MCF 10A (cell line): ENCODE measurements around the gene SERPINB11. TPM values are rescaled to one million over a fixed set of nuclear protein-coding genes. Genes with fewer than 3 reads are reported as not detected.

ENCODE experiments used
- BruUV-seq: library from RNA; stranded (reverse); fragments of 400-500 nt; replicated peaks from 2 replicates; lab custom pipeline; 2021; lab: Mats Ljungman, UMichigan
- CTCF ChIA-PET: fragments of 300-600 bp; sonication (Branson Sonifier 250); formaldehyde crosslinking; extraction: SDS; loops from one replicate; lab custom pipeline; 2021; ENCODE audit warnings: antibody characterized with exemption, inconsistent platforms; lab: Yijun Ruan, JAX
- POLR2A ChIA-PET: fragments of 300-600, 350-650 bp; sonication (Branson Sonifier 250); formaldehyde crosslinking; extraction: SDS; loops from one replicate; lab custom pipeline; 2020; ENCODE audit warnings: antibody characterized with exemption, inconsistent platforms; lab: Yijun Ruan, JAX
- DNase-seq: peaks from one replicate; pipeline ENCODE4 v3.0.0-alpha.2; 2018; ENCODE audit not compliant: unreplicated experiment
- H3K27ac Mint-ChIP-seq: one replicate; pipeline ENCODE4 v1.8.0; 2022; ENCODE audit warnings: mild to moderate bottlenecking, low read depth, mixed read lengths; ENCODE audit not compliant: unreplicated experiment
- H3K27me3 Mint-ChIP-seq: one replicate; pipeline ENCODE4 v1.8.0; 2022; ENCODE audit warnings: mixed read lengths; ENCODE audit not compliant: insufficient read depth, unreplicated experiment
- H3K36me3 Mint-ChIP-seq: one replicate; pipeline ENCODE4 v1.8.0; 2022; ENCODE audit warnings: mild to moderate bottlenecking, moderate library complexity, mixed read lengths; ENCODE audit not compliant: insufficient read depth, unreplicated experiment
- H3K4me1 Mint-ChIP-seq: one replicate; pipeline ENCODE4 v1.8.0; 2022; ENCODE audit warnings: mixed read lengths; ENCODE audit not compliant: insufficient read depth, unreplicated experiment
- H3K4me3 Mint-ChIP-seq: one replicate; pipeline ENCODE4 v1.8.0; 2022; ENCODE audit warnings: mild to moderate bottlenecking, moderate library complexity, mixed read lengths; ENCODE audit not compliant: unreplicated experiment
- H3K9me3 Mint-ChIP-seq: one replicate; pipeline ENCODE4 v1.8.0; 2022; ENCODE audit warnings: mixed read lengths; ENCODE audit not compliant: unreplicated experiment
- CTCF ChIP-seq: fragments of 200-600 bp; IDR thresholded peaks from one replicate; pipeline ENCODE4 v1.8.0; 2022; ENCODE audit warnings: antibody characterized with exemption, mild to moderate bottlenecking; ENCODE audit not compliant: unreplicated experiment
- intact Hi-C: fragments of 100-400 bp; cut with micrococcal nuclease; formaldehyde crosslinking; loops from 2 replicates; pipeline ENCODE4 v1.14.1; 2022
- total RNA-seq: library from RNA; stranded (reverse); gene quantifications from 2 replicates; pipeline ENCODE4 v1.2.3, GENCODE V29; 2022

Gene SERPINB11
- total RNA-seq, 1 experiment from 2014 or later, result not detected

GRCh38 chr18:63676526-63677323 lies 26.0 kb upstream of the SERPINB11 start:
- peak; percentile 50 for DNase-seq
- BruUV-seq, result no TSS peak
- Mint-ChIP-seq H3K27ac (no peak overlapping the region), H3K4me3 (no peak overlapping the region), H3K36me3 (no peaks in the 10 kb centered on the region), H3K27me3 (no peaks in the 10 kb centered on the region), H3K4me1 (peaks cover 13% of the 10 kb centered on the region), H3K9me3 (peaks cover 7% of the 10 kb centered on the region)
- POLR2A ChIA-PET, result interaction anchor here (0.7 to 1.8 kb wide), 5 partner anchors 13 to 158 kb away, joined by 3 to 4 read pairs (median 3); no protein-coding TSS in a partner anchor
- intact Hi-C loops, result loop anchor here (1.0 to 5.0 kb wide), 3 partner anchors 65 to 171 kb away; no protein-coding TSS in a partner anchor
- peak; percentile 37 for TF ChIP-seq CTCF
- CTCF ChIA-PET, result interaction anchor here (0.6 to 2.1 kb wide), 13 partner anchors 15 to 259 kb away, joined by 3 to 20 read pairs (median 5); no protein-coding TSS in a partner anchor

- peak overlapping the region; percentile 60 for H3K27ac Mint-ChIP-seq
Observed at GRCh38 chr18:63677500-63678225, 25.1 kb upstream of the SERPINB11 start.

GRCh38 chr18:63679820-63680606 lies 22.7 kb upstream of the SERPINB11 start:
- Mint-ChIP-seq H3K4me3 (no peak overlapping the region), H3K27ac (no peak overlapping the region), H3K36me3 (no peaks in the 10 kb centered on the region), H3K27me3 (no peaks in the 10 kb centered on the region), H3K4me1 (peaks cover 42% of the 10 kb centered on the region), H3K9me3 (peaks cover 15% of the 10 kb centered on the region)
- intact Hi-C loops, result loop anchor here (5.0 kb wide), 1 partner anchor 167 kb away; no protein-coding TSS in a partner anchor
- ChIA-PET CTCF (interaction anchor here (0.9 to 3.8 kb wide), 6 partner anchors 16 to 256 kb away, joined by 3 to 21 read pairs (median 4); no protein-coding TSS in a partner anchor), POLR2A (interaction anchor here (0.6 to 1.0 kb wide), 2 partner anchors 20 to 213 kb away, joined by 3 read pairs; no protein-coding TSS in a partner anchor)
- no peak for DNase-seq
- no peak for TF ChIP-seq CTCF
- no TSS peak for BruUV-seq

More at GRCh38 chr18:63677500-63678225, 25.1 kb upstream of the SERPINB11 start:
- H3K9me3 Mint-ChIP-seq, result peaks cover 8% of the 10 kb centered on the region
- H3K36me3 Mint-ChIP-seq, result no peaks in the 10 kb centered on the region
- TF ChIP-seq CTCF, result no peak
- peaks cover 20% of the 10 kb centered on the region for H3K4me1 Mint-ChIP-seq
- H3K4me3 Mint-ChIP-seq, result peak overlapping the region; percentile 3
- intact Hi-C loops, result loop anchor here (5.0 kb wide), 1 partner anchor 170 kb away; no protein-coding TSS in a partner anchor
- H3K27me3 Mint-ChIP-seq, result no peaks in the 10 kb centered on the region
- BruUV-seq, result no TSS peak
- DNase-seq, result peak; percentile 72
- CTCF ChIA-PET, result interaction anchor here (0.6 to 2.1 kb wide), 18 partner anchors 15 to 258 kb away, joined by 3 to 19 read pairs (median 4); no protein-coding TSS in a partner anchor
- POLR2A ChIA-PET, result interaction anchor here (0.7 to 1.7 kb wide), 10 partner anchors 17 to 258 kb away, joined by 3 to 8 read pairs (median 4); partner anchors contain the start of gene SERPINB13
